CD4-positive, alpha-beta T cell treated with Interleukin-4 for 1 hour (primary cell): Measurements from ENCODE around the gene CTDSP1.
A peak's percentile ranks its signal among the peaks of the same experiment; 100 is the strongest.

Experiments
- DNase-seq, 2 donors: peaks; one replicate each; pipeline ENCODE4 v3.0.0-alpha.2; 2020 to 2022

The CTDSP1 gene

DNA sequence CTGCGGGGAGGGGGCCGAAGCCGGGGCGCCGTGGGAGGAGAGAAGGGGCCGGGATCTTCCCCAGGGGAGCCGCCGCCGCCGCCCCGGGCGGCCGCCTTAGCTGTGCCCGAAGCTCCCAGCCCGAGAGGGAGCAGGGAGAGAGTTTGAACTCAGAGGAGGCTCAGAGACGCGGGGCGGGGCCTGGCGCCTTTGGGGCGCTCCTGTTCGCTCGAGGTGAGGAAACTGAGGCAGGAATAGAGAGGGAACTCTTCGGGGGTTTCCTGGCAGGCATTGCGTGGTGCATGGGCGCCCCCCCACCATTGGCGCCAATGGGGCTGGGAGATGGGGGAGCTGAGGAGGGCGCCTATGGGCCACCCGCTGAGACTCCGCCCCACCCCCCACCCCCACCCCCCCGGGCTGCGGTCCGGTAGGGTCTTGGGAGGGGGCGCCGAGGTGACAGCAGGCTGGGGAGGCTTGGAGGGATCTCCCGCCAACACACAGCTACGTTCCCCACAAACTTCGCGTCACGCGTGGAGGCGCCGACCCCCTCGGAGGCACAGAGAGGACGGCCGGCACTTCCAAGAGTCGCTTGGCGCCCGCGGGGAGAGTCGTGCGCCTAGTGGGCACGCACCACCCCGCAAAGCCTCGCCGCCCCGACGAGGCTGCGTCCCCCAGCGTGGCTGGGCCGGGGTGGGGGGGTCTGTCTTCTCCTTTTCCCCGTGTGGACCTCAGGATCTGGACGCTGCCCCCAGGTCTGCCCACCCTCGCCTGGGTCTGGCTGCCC is 680 bp downstream of the CTDSP1 start:
- DNase-seq = peak in 1 of 2 donors; percentile 54

GRCh38 chr2:218400930-218401881 is 1.5 kb downstream of the CTDSP1 start:
- DNase-seq = no peak

DNA sequence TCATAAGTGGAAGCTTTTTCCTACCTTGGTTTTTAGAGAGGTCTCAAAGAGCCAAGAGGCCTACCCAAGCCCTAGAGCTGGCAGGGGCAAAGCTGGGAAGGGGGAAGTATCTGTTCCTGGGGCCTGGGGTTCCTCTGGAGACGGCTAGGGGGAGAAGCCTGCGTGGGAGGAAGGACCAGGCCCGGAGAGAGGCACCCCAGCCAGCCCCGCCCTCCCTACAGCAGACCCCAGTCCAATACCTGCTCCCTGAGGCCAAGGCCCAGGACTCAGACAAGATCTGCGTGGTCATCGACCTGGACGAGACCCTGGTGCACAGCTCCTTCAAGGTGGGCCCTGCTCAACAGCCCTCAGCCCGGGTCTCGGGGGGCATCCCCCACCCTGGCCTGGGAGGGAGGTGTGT is 2.2 kb downstream of the CTDSP1 start:
- no peak for DNase-seq

- DNase-seq = no peak
These were observed 2.8 kb downstream of the CTDSP1 start for GRCh38 chr2:218402491-218402901.

DNA sequence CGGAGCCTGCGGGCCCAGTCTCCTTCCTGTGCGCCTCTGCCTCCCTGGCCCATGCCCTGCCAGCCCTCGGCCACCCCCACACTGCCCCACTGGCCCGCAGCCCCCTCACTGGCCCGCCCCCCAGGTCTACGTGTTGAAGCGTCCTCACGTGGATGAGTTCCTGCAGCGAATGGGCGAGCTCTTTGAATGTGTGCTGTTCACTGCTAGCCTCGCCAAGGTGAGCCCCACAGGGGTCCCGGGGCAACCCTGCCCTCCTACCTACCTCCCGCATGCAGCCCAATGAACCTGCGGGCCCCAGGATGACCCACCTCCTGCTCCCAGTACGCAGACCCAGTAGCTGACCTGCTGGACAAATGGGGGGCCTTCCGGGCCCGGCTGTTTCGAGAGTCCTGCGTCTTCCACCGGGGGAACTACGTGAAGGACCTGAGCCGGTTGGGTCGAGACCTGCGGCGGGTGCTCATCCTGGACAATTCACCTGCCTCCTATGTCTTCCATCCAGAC is 3.3 kb downstream of the CTDSP1 start:
- no peak for DNase-seq

DNA sequence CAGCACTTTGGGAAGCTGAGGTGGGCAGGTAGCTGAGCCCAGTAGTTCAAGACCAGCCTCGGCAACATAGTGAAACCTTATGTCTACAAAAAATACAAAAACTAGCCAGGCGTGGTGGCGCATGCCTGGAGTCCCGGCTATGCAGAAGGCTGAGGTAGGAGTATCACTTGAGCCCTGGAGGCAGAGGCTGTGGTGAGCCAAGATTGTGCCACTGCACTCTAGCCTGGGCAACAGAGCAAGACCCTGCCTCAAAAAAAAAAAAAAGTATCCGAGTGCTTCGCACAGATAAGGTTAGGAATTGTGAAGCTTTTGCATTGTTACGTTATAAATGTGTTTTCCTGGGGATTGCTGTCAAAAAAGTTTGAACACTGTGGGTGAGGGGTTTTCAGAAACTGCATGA is 4.1 kb downstream of the CTDSP1 start:
- DNase-seq = no peak

DNA sequence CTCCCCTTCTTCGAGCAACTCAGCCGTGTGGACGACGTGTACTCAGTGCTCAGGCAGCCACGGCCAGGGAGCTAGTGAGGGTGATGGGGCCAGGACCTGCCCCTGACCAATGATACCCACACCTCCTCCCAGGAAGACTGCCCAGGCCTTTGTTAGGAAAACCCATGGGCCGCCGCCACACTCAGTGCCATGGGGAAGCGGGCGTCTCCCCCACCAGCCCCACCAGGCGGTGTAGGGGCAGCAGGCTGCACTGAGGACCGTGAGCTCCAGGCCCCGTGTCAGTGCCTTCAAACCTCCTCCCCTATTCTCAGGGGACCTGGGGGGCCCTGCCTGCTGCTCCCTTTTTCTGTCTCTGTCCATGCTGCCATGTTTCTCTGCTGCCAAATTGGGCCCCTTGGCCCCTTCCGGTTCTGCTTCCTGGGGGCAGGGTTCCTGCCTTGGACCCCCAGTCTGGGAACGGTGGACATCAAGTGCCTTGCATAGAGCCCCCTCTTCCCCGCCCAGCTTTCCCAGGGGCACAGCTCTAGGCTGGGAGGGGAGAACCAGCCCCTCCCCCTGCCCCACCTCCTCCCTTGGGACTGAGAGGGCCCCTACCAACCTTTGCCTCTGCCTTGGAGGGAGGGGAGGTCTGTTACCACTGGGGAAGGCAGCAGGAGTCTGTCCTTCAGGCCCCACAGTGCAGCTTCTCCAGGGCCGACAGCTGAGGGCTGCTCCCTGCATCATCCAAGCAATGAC is 4.8 kb downstream of the CTDSP1 start:
- DNase-seq = no peak

DNA sequence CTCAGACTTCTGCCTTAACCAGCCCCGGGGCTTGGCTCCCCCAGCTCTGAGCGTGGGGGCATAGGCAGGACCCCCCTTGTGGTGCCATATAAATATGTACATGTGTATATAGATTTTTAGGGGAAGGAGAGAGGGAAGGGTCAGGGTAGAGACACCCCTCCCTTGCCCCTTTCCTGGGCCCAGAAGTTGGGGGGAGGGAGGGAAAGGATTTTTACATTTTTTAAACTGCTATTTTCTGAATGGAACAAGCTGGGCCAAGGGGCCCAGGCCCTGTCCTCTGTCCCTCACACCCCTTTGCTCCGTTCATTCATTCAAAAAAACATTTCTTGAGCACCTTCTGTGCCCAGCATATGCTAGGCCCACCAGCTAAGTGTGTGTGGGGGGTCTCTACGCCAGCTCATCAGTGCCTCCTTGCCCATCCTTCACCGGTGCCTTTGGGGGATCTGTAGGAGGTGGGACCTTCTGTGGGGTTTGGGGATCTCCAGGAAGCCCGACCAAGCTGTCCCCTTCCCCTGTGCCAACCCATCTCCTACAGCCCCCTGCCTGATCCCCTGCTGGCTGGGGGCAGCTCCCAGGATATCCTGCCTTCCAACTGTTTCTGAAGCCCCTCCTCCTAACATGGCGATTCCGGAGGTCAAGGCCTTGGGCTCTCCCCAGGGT is 5.5 kb downstream of the CTDSP1 start:
- no peak for DNase-seq

GRCh38 chr2:218405746-218406208 is 6.1 kb downstream of the CTDSP1 start:
- DNase-seq = no peak

GRCh38 chr2:218406209-218406948 is 6.7 kb downstream of the CTDSP1 start:
- DNase-seq = peak; percentile 93

GRCh38 chr2:218406949-218407618 is 7.4 kb downstream of the CTDSP1 start:
- peak; percentile 68 to 75 for DNase-seq

GRCh38 chr2:218407717-218408116 is 8.0 kb downstream of the CTDSP1 start:
- DNase-seq = no peak

DNA sequence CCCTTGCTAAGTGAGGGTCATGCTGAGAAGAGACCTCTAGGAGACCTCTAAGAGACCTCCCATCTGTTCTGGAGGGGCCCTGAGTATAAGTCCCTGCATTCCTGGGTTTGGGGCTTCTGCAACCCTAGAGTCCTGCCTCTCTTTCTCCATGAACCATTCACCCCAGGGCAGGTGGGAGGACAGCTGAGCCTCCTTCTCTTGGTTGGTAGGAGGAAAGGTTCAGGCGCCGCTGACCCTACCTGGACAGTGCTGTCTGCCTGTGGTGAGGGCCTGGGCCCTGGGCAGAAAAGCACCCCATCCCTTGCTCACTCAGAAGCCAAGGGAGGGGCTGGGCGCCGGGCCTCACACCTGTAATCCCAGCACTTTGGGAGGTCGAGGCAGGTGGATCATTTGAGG is 18.7 kb downstream of the CTDSP1 start:
- no peak for DNase-seq

GRCh38 chr2:218418717-218419458 is 19.2 kb downstream of the CTDSP1 start, which contains the start of gene VIL1:
Gene VIL1 (plus strand): TSS chr2:218419123. CDS start chr2:218423779, 4,656 bp downstream.
- no peak for DNase-seq

- no peak for DNase-seq
These were observed 20.1 kb downstream of the CTDSP1 start for GRCh38 chr2:218419630-218420216.

DNA sequence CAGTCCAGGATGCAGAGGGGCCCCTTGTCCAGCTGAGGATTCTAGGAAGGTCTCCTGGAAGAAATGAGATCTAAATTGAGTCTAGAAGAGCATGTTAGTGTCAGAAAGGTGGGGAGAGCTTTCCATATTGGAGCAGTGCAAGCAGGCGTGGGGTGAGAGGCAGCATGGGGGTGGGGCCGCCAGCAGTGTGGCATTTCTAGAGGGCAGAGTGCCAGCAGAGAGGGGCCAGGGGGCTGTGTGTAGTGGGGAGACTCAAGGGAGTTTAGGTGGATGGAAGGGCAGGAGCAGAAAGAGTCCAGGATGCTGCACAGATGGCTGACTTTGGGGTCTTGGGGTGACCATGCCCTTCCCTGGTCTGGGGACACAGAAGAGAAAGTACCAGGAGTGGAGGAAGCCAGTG is 21.4 kb downstream of the CTDSP1 start:
- DNase-seq = no peak

GRCh38 chr2:218422403-218423086 is 22.9 kb downstream of the CTDSP1 start:
- DNase-seq = no peak

DNA sequence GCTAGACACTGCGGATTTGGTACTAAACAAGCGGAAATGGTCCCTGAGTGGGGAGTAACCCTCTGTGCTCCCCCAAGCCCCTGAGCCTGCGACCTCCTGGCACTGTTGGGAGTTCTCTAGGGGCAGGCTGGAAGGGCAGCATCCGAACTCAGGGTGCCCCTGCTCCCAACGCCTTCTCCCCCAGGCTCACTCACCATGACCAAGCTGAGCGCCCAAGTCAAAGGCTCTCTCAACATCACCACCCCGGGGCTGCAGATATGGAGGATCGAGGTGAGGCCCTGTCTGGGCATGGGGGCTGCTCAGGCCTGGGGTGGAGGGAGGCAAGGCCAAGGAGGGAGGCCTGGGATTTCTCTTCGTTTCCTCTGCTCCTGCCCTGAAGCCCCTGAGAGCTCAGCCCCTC is 23.9 kb downstream of the CTDSP1 start:
- no peak for DNase-seq

GRCh38 chr2:218425531-218425930 is 25.9 kb downstream of the CTDSP1 start:
- DNase-seq = no peak
